Activated CD4-positive, alpha-beta T cell treated with anti-CD3 and anti-CD28 coated beads for 36 hours (primary cell): ENCODE data around the gene TEX36. TPM values are rescaled to one million over a fixed set of nuclear protein-coding genes. Genes with fewer than 3 reads are reported as not detected.

ENCODE experiments used
- ATAC-seq: fragments of 200-7000 bp; cut with Tn5 transposase; one replicate; pipeline ENCODE4 v1.10.0; 2021; ENCODE audit warnings: mild to moderate bottlenecking, moderate library complexity
- CTCF ChIA-PET: fragments of 350-600 bp; sonication (Branson Sonifier 250); formaldehyde crosslinking; loops from one replicate; lab custom pipeline; 2021; ENCODE audit warnings: antibody characterized with exemption; lab: Charles Lee
- POLR2A ChIA-PET: fragments of 350-600 bp; sonication (Branson Sonifier 250); formaldehyde crosslinking; loops from one replicate; lab custom pipeline; 2021; ENCODE audit warnings: antibody characterized with exemption, inconsistent platforms; lab: Charles Lee
- DNase-seq: peaks from one replicate; pipeline ENCODE4 v3.0.0-alpha.2; 2020
- H3K27ac Mint-ChIP-seq: one replicate; pipeline ENCODE4 v1.8.0; 2021; ENCODE audit warnings: mixed read lengths
- H3K27me3 Mint-ChIP-seq: one replicate; pipeline ENCODE4 v1.8.0; 2021; ENCODE audit warnings: mixed read lengths
- H3K36me3 Mint-ChIP-seq: one replicate; pipeline ENCODE4 v1.8.0; 2021; ENCODE audit warnings: low read depth, mixed read lengths
- H3K4me1 Mint-ChIP-seq: one replicate; pipeline ENCODE4 v1.8.0; 2021; ENCODE audit warnings: mixed read lengths
- H3K4me3 Mint-ChIP-seq: one replicate; pipeline ENCODE4 v1.8.0; 2021; ENCODE audit warnings: mild to moderate bottlenecking, moderate library complexity, mixed read lengths
- H3K9me3 Mint-ChIP-seq: one replicate; pipeline ENCODE4 v1.8.0; 2021; ENCODE audit warnings: low read depth, mixed read lengths
- intact Hi-C, 2 experiments: fragments of 100-400 bp; cut with DNase I in 1 of 2; cut with micrococcal nuclease in 1 of 2; formaldehyde crosslinking; loops; one replicate each; pipeline versions ENCODE4 v1.14.2 to v1.15.1; 2022 to 2024; cut with DNase I, micrococcal nuclease
- total RNA-seq, 2 experiments: library from RNA; stranded (reverse); gene quantifications; one replicate each; pipeline ENCODE4 v1.2.3, GENCODE V29; 2021

The TEX36 gene
- total RNA-seq, 2 experiments from 2014 or later: not detected

DNA sequence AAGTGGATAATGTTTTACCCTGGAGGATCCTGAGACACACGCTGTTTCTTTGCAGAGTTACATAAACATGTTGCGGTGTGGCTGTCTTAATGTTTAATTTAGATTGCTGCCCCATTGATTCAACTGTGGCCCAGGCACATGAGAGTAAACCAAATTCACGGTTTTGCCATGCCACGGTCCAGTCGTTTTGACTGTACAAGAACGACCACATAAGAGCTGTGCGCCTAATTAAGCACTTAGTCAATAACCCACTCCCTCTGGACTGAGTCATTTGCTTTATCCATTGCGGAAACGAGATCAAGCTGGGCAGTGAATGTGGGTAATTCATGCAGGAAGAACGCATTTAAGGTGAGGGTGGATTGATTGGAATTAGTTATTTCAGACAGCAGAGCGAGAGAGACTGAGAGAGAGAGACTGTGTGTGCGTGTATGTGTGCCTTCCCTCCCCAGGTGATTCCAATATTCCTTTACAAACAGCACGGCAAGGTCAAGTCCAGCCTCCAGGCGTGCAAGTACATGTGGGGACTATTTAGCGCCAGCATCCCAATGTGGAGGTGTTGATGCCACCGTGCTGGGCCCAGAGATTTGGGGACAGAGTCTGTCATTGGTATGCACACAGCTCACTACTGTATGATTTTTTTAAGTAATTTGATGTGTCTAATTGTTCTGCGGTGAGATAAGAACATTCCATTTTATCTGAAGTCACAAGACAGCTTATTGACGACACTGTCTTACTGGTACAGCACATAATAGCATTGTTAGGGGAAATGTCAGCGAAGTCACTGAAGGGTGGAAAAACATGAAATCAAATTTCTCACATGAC, 8.4 kb upstream of the TEX36 start:
- ATAC-seq (no peak), DNase-seq (no peak)
- Mint-ChIP-seq H3K36me3 (no peaks in the 10 kb centered on the region), H3K27ac (no peak overlapping the region), H3K4me1 (no peaks in the 10 kb centered on the region), H3K27me3 (peaks cover 4% of the 10 kb centered on the region), H3K9me3 (no peaks in the 10 kb centered on the region), H3K4me3 (no peak overlapping the region)
- CTCF ChIA-PET: interaction anchor here (0.6 kb wide), 1 partner anchor 16 kb away, joined by 3 read pairs; no protein-coding TSS in a partner anchor
- intact Hi-C loops: no loop called here
- POLR2A ChIA-PET: no interaction called here

DNA sequence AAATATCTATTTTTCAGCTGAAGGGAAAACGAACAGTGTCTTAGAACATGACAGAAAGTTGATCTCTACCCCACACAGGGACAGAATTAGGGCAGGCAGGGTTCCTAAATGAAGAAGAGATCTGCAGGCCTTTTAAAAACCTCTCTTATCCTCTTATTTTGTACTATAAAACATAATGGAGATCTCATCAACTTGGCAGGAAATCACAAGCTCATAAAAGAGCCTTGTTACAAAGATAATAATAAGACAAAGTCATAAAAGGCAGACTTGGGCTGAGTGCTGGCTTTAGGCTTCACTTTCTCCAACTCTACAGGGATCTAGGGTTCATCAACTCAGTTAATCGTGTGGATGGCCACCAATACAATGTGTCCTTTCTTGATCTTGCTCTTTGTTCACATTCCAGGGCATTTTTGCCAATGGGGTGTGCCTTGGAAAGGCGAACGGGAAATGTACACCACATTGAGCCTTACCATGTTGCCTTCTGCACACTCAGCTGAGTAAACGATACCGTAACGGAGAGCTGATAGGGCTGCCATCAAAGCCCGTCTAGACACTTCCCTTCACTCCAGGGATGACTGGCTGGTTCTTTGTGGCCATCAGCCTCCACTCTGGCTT, 7.1 kb upstream of the TEX36 start:
- ChIA-PET POLR2A (no interaction called here), CTCF (no interaction called here)
- no peak for ATAC-seq
- Mint-ChIP-seq H3K27ac (no peak overlapping the region), H3K4me1 (no peaks in the 10 kb centered on the region), H3K36me3 (no peaks in the 10 kb centered on the region), H3K9me3 (no peaks in the 10 kb centered on the region), H3K27me3 (peaks cover 4% of the 10 kb centered on the region), H3K4me3 (no peak overlapping the region)
- no peak for DNase-seq
- intact Hi-C loops: no loop called here

DNA sequence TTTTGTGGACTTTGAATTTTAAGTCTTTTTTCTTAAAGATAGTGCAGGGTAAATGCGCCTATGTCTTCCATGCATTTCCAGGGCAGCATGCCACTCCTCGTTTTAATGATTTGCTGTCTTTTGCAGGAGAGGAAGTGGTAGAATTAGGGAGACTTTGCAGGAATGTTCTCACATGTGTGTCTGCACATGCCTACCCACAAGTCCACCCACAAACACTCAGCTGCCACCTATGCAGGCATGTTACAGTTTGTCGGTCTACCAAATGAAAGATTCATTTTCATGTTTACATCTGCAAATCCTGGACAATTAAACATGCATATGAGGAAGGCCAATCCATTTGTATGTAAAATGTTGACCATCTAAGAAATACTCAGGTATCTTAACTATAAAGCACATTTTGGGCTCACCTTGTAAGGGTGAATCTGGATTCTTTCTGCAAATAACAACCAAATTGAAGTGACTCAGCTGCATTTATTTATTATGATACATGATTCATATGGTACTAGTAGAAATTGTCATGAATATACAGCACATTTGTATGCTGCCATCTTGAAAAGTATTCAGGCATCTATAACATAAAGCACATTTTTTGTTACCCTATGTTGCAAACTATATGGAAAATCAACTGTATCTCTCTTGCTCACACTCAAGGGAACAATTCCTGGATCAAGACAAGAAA, 4.7 kb upstream of the TEX36 start:
- Mint-ChIP-seq H3K4me3 (no peak overlapping the region), H3K27ac (no peak overlapping the region)
- POLR2A ChIA-PET: interaction anchor here (0.6 kb wide), 1 partner anchor 609 kb away, joined by 3 read pairs; no protein-coding TSS in a partner anchor

DNA sequence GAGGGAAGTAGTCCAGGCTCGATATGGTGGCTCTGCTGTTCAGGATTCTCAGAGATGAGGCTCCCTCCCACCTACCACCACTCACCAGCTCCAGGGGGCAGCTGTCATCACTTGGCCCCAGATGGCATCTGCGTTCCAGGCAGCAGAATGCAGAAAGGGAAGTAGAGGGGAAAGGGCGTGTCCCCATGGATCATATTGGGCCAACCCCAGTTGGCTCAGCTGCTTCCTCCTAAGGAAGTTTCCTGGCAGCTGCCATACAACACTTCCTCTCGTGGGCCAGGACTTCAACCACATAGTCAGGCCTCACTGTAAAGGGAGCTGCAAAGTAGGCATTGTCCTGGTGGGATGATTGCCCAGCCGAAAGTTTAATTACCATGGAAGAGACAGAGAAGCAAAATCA, 1.6 kb upstream of the TEX36 start:
- ChIA-PET CTCF (no interaction called here), POLR2A (no interaction called here)
- intact Hi-C loops: no loop called here
- Mint-ChIP-seq H3K9me3 (no peaks in the 10 kb centered on the region), H3K27ac (no peak overlapping the region), H3K27me3 (peaks cover 25% of the 10 kb centered on the region), H3K4me3 (no peak overlapping the region), H3K4me1 (no peaks in the 10 kb centered on the region), H3K36me3 (no peaks in the 10 kb centered on the region)
- no peak for ATAC-seq
- DNase-seq: no peak

More for the DNA sequence above, 4.7 kb upstream of the TEX36 start:
- H3K36me3 Mint-ChIP-seq: no peaks in the 10 kb centered on the region
- CTCF ChIA-PET: interaction anchor here (0.7 kb wide), 1 partner anchor 36 kb away, joined by 3 read pairs; no protein-coding TSS in a partner anchor
- ATAC-seq (no peak), DNase-seq (no peak)
- H3K4me1 Mint-ChIP-seq: no peaks in the 10 kb centered on the region
- intact Hi-C loops: no loop called here
- no peaks in the 10 kb centered on the region for H3K9me3 Mint-ChIP-seq
- peaks cover 13% of the 10 kb centered on the region for H3K27me3 Mint-ChIP-seq

DNA sequence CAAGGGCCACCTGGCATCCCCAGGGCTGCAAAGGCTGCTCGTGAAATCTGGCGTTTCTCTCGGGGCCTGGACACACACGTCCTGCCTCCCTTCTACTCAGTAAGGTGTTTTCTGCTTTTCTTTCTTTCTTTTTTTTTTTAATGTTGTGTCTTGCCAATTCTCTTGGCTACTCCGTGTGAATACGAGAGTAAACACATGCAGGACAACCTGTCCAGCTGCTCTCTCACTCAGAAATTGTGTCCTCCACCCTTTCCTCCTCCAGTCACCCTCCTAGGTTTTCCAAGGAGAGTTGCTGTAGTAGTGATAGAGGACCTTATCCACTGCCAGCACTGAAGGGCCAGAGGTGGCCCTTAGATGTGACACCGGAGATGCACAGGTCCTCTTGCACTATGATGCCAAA, 858 bp upstream of the TEX36 start:
- intact Hi-C loops: no loop called here
- no peaks in the 10 kb centered on the region for H3K9me3 Mint-ChIP-seq
- ChIA-PET CTCF (no interaction called here), POLR2A (no interaction called here)
- H3K27ac Mint-ChIP-seq: no peak overlapping the region
- no peak overlapping the region for H3K4me3 Mint-ChIP-seq
- peaks cover 24% of the 10 kb centered on the region for H3K27me3 Mint-ChIP-seq
- H3K4me1 Mint-ChIP-seq: no peaks in the 10 kb centered on the region
- DNase-seq: no peak
- no peaks in the 10 kb centered on the region for H3K36me3 Mint-ChIP-seq
- no peak for ATAC-seq

DNA sequence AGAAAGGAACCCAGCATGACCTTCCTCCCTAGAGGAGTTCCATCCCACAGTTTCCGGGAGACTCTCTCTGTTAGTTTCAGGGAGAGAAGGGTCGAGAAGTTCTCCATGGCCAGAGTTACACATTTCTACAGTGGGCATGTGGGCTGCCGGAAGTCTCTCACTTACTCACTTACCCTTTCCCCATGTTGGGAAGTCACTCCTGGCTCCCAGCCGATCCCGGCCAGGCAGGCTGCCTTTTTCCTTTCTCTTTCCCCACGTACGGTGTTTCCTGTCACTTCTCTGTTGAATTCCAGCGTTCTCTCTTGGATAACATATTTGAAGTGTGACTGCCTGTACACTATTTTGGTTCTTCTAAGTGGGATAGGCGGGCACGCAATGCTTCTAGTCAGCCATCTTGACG, 3.5 kb downstream of the TEX36 start:
- Mint-ChIP-seq H3K4me3 (no peak overlapping the region), H3K9me3 (peaks cover 19% of the 10 kb centered on the region), H3K4me1 (no peaks in the 10 kb centered on the region), H3K36me3 (peaks cover 2% of the 10 kb centered on the region), H3K27me3 (peaks cover 21% of the 10 kb centered on the region), H3K27ac (no peak overlapping the region)
- DNase-seq (no peak), ATAC-seq (no peak)
- intact Hi-C loops: no loop called here
- ChIA-PET POLR2A (no interaction called here), CTCF (no interaction called here)

DNA sequence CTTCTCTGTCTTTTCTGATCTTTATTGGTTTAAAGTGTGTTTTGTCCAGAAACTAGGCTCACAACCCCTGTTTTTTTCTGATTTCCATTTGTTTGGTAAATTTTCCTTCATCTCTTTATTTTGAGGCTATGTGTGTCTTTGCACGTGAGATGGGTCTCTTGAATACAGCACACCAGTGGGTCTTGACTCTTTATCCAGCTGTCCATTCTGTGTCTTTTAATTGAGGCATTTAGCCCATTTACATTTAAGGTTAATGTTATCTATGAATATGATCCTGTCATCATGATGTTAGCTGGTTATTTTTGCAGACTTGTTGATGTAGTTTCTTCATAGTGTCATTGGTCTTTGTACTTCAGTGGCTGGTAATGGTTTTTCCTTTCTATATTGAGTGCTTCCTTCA, 10.1 kb downstream of the TEX36 start:
- ChIA-PET CTCF (no interaction called here), POLR2A (no interaction called here)
- Mint-ChIP-seq H3K9me3 (peaks cover 30% of the 10 kb centered on the region), H3K36me3 (peaks cover 2% of the 10 kb centered on the region), H3K27ac (no peak overlapping the region), H3K27me3 (peaks cover 12% of the 10 kb centered on the region), H3K4me1 (no peaks in the 10 kb centered on the region), H3K4me3 (no peak overlapping the region)
- ATAC-seq (no peak), DNase-seq (no peak)
- intact Hi-C loops: no loop called here

DNA sequence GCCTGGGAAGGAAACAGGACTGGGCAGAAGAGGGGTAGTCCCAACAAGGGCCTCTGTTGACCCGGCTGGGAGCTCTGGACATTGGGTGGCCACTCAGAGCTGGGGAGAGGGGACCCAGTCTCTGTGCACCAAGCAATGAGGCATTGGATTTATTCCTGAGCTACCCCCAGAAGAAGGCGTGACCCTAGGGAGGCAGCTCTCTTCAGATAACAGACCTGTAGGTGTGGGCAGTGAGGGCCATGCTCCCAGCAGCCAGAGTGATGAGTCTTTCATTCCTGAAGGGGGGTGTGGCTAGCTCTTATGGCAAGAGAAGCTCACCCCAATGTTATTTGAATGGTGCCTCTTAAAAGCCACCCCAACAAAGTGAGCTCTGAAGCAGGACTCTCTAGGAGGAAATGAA, 20.4 kb downstream of the TEX36 start:
- ATAC-seq (no peak), DNase-seq (no peak)
- ChIA-PET CTCF (no interaction called here), POLR2A (no interaction called here)
- Mint-ChIP-seq H3K4me3 (no peak overlapping the region), H3K27me3 (peaks cover 10% of the 10 kb centered on the region), H3K36me3 (no peaks in the 10 kb centered on the region), H3K4me1 (no peaks in the 10 kb centered on the region), H3K9me3 (no peaks in the 10 kb centered on the region), H3K27ac (no peak overlapping the region)
- intact Hi-C loops: no loop called here

DNA sequence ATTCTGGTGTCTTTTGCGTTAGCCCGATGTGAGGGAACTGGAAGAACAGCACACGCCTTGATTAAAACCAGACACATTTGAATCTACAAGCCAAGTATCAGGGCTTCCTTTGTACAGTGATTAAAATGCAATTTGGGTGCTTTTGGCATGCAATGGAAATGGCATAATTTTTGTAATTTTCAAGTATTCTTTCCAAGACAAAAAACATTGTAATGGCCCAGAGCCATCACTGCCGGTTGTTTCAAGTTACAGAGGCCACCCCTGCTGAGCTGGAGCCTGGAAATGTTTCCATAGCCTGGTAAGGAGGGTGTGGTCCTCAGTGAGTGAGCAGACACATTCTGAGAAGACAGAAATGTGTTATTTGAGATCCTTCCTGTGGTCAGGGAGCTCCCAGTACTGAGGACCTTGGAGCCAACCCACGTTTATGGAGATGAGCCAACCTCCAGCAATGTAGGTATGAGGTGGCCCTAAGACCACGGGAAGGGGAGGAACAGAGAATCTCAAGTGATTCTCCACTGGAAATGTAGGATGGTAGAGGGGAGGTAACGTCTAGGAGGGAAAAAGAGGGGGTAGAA, 20.9 kb downstream of the TEX36 start:
- ATAC-seq (no peak), DNase-seq (no peak)
- CTCF ChIA-PET: interaction anchor here (0.6 kb wide), 1 partner anchor 16 kb away, joined by 3 read pairs; no protein-coding TSS in a partner anchor
- Mint-ChIP-seq H3K4me1 (no peaks in the 10 kb centered on the region), H3K9me3 (no peaks in the 10 kb centered on the region), H3K27me3 (peaks cover 10% of the 10 kb centered on the region), H3K4me3 (no peak overlapping the region), H3K27ac (no peak overlapping the region), H3K36me3 (no peaks in the 10 kb centered on the region)
- POLR2A ChIA-PET: no interaction called here
- intact Hi-C loops: no loop called here

DNA sequence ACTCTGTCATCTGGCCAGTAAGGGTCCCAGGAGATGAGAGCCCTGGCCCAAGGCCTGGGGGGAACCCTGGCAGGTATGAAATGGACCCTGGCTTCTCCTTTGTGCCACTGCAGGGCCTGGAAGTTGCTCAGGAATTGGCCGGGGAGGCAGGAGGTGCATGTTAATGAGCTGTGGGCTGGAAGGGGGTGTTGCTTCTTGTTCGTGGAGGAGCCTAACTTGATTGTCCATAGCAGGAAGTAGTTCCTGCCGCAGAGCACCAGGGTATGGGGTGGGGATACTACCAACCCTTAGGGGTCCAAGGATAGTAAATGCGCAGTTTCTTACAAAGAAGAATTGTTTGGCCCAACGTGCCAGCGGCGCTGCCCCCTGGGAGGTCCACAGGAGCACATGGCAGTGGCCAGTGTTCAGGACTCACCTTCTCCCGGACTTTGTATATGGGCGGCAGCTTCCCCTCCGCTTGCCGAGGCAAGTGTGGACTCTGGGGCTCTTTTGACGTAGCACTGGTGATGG, 21.5 kb downstream of the TEX36 start:
- no peaks in the 10 kb centered on the region for H3K36me3 Mint-ChIP-seq
- H3K9me3 Mint-ChIP-seq: no peaks in the 10 kb centered on the region
- peaks cover 10% of the 10 kb centered on the region for H3K27me3 Mint-ChIP-seq
- ATAC-seq (no peak), DNase-seq (no peak)
- ChIA-PET POLR2A (no interaction called here), CTCF (interaction anchor here (0.6 kb wide), 1 partner anchor 16 kb away, joined by 3 read pairs; no protein-coding TSS in a partner anchor)
- no peaks in the 10 kb centered on the region for H3K4me1 Mint-ChIP-seq
- no peak overlapping the region for H3K27ac Mint-ChIP-seq
- H3K4me3 Mint-ChIP-seq: no peak overlapping the region
- intact Hi-C loops: no loop called here

DNA sequence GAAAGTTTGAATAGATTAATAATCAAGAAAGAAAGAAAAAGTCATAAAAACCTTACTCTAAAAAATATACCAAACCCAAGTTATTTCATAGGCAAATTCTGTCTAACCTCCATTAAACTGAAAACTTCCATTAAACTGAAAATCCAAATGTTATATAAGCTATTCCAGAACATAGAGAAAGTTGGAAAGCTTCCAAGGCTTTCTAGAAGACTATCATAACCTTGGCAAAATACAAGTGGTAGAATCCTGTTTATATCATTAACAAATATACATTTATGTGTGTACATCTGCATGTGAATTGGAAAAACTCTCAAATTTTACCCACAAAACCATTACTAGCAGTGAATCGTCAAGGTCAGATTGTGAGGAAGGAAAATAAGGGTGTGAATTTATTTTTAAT, 23.9 kb downstream of the TEX36 start:
- H3K27me3 Mint-ChIP-seq: peaks cover 6% of the 10 kb centered on the region
- no peaks in the 10 kb centered on the region for H3K4me1 Mint-ChIP-seq
- ATAC-seq (no peak), DNase-seq (no peak)
- ChIA-PET CTCF (no interaction called here), POLR2A (no interaction called here)
- intact Hi-C loops: no loop called here
- H3K27ac Mint-ChIP-seq: no peak overlapping the region
- no peaks in the 10 kb centered on the region for H3K9me3 Mint-ChIP-seq
- H3K36me3 Mint-ChIP-seq: no peaks in the 10 kb centered on the region
- H3K4me3 Mint-ChIP-seq: no peak overlapping the region
